NCI-H748 treated with DMSO at 0.1 percent for 48 hours (cell line): Measurements from ENCODE around the gene RAB4A.
"Not testable (repeated sequence)": the region's sequence is repeated elsewhere in the genome, so short reads cannot be mapped to it uniquely, and the experiment has no call there.

Experiments
- DNase-seq: peaks from one replicate; lab custom pipeline; 2025; lab: John Stamatoyannopoulos, UW

Gene RAB4A

GRCh38 chr1:229298420-229298819 lies 27.5 kb downstream of the RAB4A start:
- DNase-seq: no peak

- DNase-seq: no peak
Measured at GRCh38 chr1:229298887-229299503, 28.1 kb downstream of the RAB4A start.

- DNase-seq: no peak
Measured at GRCh38 chr1:229300099-229300757, 29.3 kb downstream of the RAB4A start.

GRCh38 chr1:229302740-229303139 lies 31.8 kb downstream of the RAB4A start:
- DNase-seq: no peak

GRCh38 chr1:229303855-229304254 lies 32.9 kb downstream of the RAB4A start:
- DNase-seq: no peak

GRCh38 chr1:229305392-229305791 lies 34.5 kb downstream of the RAB4A start:
- no peak for DNase-seq

GRCh38 chr1:229309074-229309473 lies 38.2 kb downstream of the RAB4A start:
- DNase-seq: no peak

- DNase-seq: no peak
Measured at GRCh38 chr1:229309684-229310083, 38.8 kb downstream of the RAB4A start.

GRCh38 chr1:229310833-229311232 lies 39.9 kb downstream of the RAB4A start:
- DNase-seq: no peak

- no peak for DNase-seq
Measured at GRCh38 chr1:229316166-229316565, 45.3 kb downstream of the RAB4A start.

GRCh38 chr1:229318056-229318455 lies 47.1 kb downstream of the RAB4A start:
- DNase-seq: no peak

GRCh38 chr1:229319487-229319886 lies 48.6 kb downstream of the RAB4A start:
- DNase-seq: no peak

- no peak for DNase-seq
Measured at GRCh38 chr1:229323201-229323600, 52.3 kb downstream of the RAB4A start.

GRCh38 chr1:229323885-229324553 lies 53.1 kb downstream of the RAB4A start:
- no peak for DNase-seq

- DNase-seq: no peak
Measured at GRCh38 chr1:229325401-229325800, 54.5 kb downstream of the RAB4A start.

- no peak for DNase-seq
Measured at GRCh38 chr1:229325853-229326487, 55.1 kb downstream of the RAB4A start.

GRCh38 chr1:229326601-229327000 lies 55.7 kb downstream of the RAB4A start:
- no peak for DNase-seq

GRCh38 chr1:229327765-229328164 lies 56.9 kb downstream of the RAB4A start:
- not testable (repeated sequence) for DNase-seq

GRCh38 chr1:229328598-229329362 lies 57.9 kb downstream of the RAB4A start:
- DNase-seq: no peak

GRCh38 chr1:229334269-229334668 lies 63.4 kb downstream of the RAB4A start:
- no peak for DNase-seq

- no peak for DNase-seq
Measured at GRCh38 chr1:229334716-229335115, 63.8 kb downstream of the RAB4A start.

GRCh38 chr1:229336345-229336744 lies 65.4 kb downstream of the RAB4A start:
- DNase-seq: no peak
